ENCODE measurements around the gene FEN1.

Gene FEN1

GRCh38 chr11:61765550-61766253, 27.0 kb upstream of the FEN1 start:
- TF ChIP-seq CTCF (IDR thresholded peaks at IDR 0.05; ENCODE audit: insufficient read depth, missing control alignments), result no peak
- DNase-seq (ENCODE audit: insufficient read length, low spot score) (no peak), FAIRE-seq (no peak)

GRCh38 chr11:61766353-61766841, 26.3 kb upstream of the FEN1 start:
- no peak for TF ChIP-seq CTCF (IDR thresholded peaks at IDR 0.05; ENCODE audit: insufficient read depth, missing control alignments)
- FAIRE-seq (no peak), DNase-seq (ENCODE audit: insufficient read length, low spot score) (no peak)

- FAIRE-seq, result no peak
- TF ChIP-seq CTCF (IDR thresholded peaks at IDR 0.05; ENCODE audit: insufficient read depth, missing control alignments), result no peak
These were observed 24.2 kb upstream of the FEN1 start for GRCh38 chr11:61768376-61769076.

GRCh38 chr11:61769169-61769920, 23.4 kb upstream of the FEN1 start:
- DNase-seq (ENCODE audit: insufficient read length, low spot score), result no peak
- no peak for FAIRE-seq

More at GRCh38 chr11:61768376-61769076, 24.2 kb upstream of the FEN1 start:
- DNase-seq (ENCODE audit: insufficient read length, low spot score), result no peak

GRCh38 chr11:61769946-61770683, 22.6 kb upstream of the FEN1 start:
- FAIRE-seq, result no peak
- TF ChIP-seq CTCF (IDR thresholded peaks at IDR 0.05; ENCODE audit: insufficient read depth, missing control alignments), result no peak
- DNase-seq (ENCODE audit: insufficient read length, low spot score), result no peak

More at GRCh38 chr11:61769169-61769920, 23.4 kb upstream of the FEN1 start:
- TF ChIP-seq CTCF (IDR thresholded peaks at IDR 0.05; ENCODE audit: insufficient read depth, missing control alignments), result no peak

GRCh38 chr11:61771195-61771894, 21.4 kb upstream of the FEN1 start:
- no peak for TF ChIP-seq CTCF (IDR thresholded peaks at IDR 0.05; ENCODE audit: insufficient read depth, missing control alignments)
- no peak for FAIRE-seq
- DNase-seq (ENCODE audit: insufficient read length, low spot score), result no peak

Measured in D721Med (cell line).